Spleen (tissue), 11 donors: ENCODE results near the gene C13orf42. TPM values are rescaled to one million over a fixed set of nuclear protein-coding genes. Genes with fewer than 3 reads are reported as not detected.

Experiments
- DNase-seq: peaks from one replicate; pipeline ENCODE4 v3.0.0-alpha.2; 2020
- H3K27ac ChIP-seq, 8 donors: fragments of 200-600 bp; sonication (generic) in 7 of 8; 1 replicate in 4 of 8; 2 replicates in 4 of 8; pipeline versions ENCODE4 v1.5.0 to v1.8.0; 2016 to 2021; ENCODE audit warnings: inconsistent platforms in 4 of 8, mild to moderate bottlenecking in 4 of 8, moderate library complexity in 1 of 8
- H3K27me3 ChIP-seq, 7 donors: fragments of 200-600 bp; sonication (generic) in 6 of 7; replicated peaks in 1 of 7; 1 replicate in 4 of 7; 2 replicates in 3 of 7; pipeline versions ENCODE4 v1.5.0 to v1.8.0; 2016 to 2021; ENCODE audit warnings: inconsistent platforms in 3 of 7, mild to moderate bottlenecking in 1 of 7
- H3K36me3 ChIP-seq, 6 donors: fragments of 200-600 bp; sonication (generic) in 5 of 6; 1 replicate in 4 of 6; 2 replicates in 2 of 6; pipeline versions ENCODE4 v1.5.0 to v1.8.0; 2016 to 2021; ENCODE audit warnings: inconsistent platforms in 2 of 6
- H3K4me1 ChIP-seq, 6 donors: fragments of 200-600 bp; sonication (generic) in 5 of 6; 1 replicate in 3 of 6; 2 replicates in 3 of 6; pipeline versions ENCODE4 v1.5.0 to v1.8.0; 2016 to 2021; ENCODE audit warnings: inconsistent platforms in 3 of 6
- H3K4me3 ChIP-seq, 8 donors: fragments of 200-600 bp; sonication (generic) in 7 of 8; 1 replicate in 4 of 8; 2 replicates in 4 of 8; pipeline versions ENCODE4 v1.5.0 to v1.8.0; 2016 to 2021; ENCODE audit warnings: inconsistent platforms in 4 of 8, mild to moderate bottlenecking in 4 of 8, moderate library complexity in 2 of 8
- H3K9me3 ChIP-seq, 8 donors: fragments of 200-600 bp; sonication (generic) in 7 of 8; 1 replicate in 4 of 8; 2 replicates in 4 of 8; pipeline versions ENCODE4 v1.5.0 to v1.8.0; 2016 to 2021; ENCODE audit warnings: inconsistent platforms in 4 of 8
- POLR2A ChIP-seq, 3 donors: fragments of 450-650 bp; IDR thresholded peaks; one replicate each; pipeline ENCODE4 v1.5.1; 2017; ENCODE audit warnings: antibody characterized with exemption in 3 of 3, mild to moderate bottlenecking in 1 of 3
- POLR2AphosphoS5 ChIP-seq, 3 donors: sonication (generic); formaldehyde crosslinking; IDR thresholded peaks; one replicate each; pipeline ENCODE4 v1.5.1; 2017; ENCODE audit warnings: antibody characterized with exemption in 3 of 3
- WGBS, 5 donors: extraction: QIAGEN DNeasy Blood & Tissue Kit in 3 of 5; methylation state at CpG; one replicate each; pipeline versions ENCODE4 v1.1.5 to v1.1.7; 2013 to 2018; 5-methylcytosine and 5-hydroxymethylcytosine counted together
- intact Hi-C: fragments of 100-400 bp; cut with DNase I; formaldehyde crosslinking; loops from one replicate; pipeline ENCODE4 v1.15.0; 2023; ENCODE audit warnings: low total_unique reads
- polyA plus RNA-seq, 3 donors: library from polyadenylated mRNA; stranded (reverse); fragments of 200-250 nt; gene quantifications; one replicate each; pipeline ENCODE4 v1.2.1, GENCODE V29; 2013
- total RNA-seq, 7 donors: library from RNA; depleted of rRNA in 3 of 7; stranded (reverse); fragments of >200 nt in 3 of 7; fragmentation: NEBNext Ultra II Directional in 4 of 7; extraction: Animal tissue kit (Norgen Biotek cat#: 25700) in 4 of 7; gene quantifications; one replicate each; pipeline versions ENCODE4 v1.1.0 to v1.2.1, GENCODE V29; 2016 to 2021
- TF ChIP-seq, protein P1 (sequence below), 11 experiments: fragments of 200-600 bp in 7 of 11; fragments of 450-650 bp in 4 of 11; sonication (generic) in 4 of 11; IDR thresholded peaks in 8 of 11; conservative IDR thresholded peaks in 3 of 11; 1 replicate in 7 of 11; 2 replicates in 4 of 11; pipeline versions ENCODE4 v1.4.0 to v1.8.0; 2016 to 2021; ENCODE audit warnings: antibody characterized with exemption in 11 of 11, inconsistent platforms in 4 of 11, mild to moderate bottlenecking in 1 of 11
- donor health status: healthy with polysubstance abuse.
- donor health status: DM: no; HTN: no; CAD: no; lungs with moderate emphysema.
- donor health status: DM: no; HTN: no; CAD: no.
- donor health status: Bipolar disorder and iron deficiency.
- donor health status: healthy.
- donor health status: DM: no; HTN: no; CAD: no.
- donor health status: DM: yes; HTN: yes; CAD: no.

The C13orf42 gene
- total and polyA plus RNA-seq, 10 donors: 0.03 to 0.60 (median 0.33) TPM; not detected in 5

DNA sequence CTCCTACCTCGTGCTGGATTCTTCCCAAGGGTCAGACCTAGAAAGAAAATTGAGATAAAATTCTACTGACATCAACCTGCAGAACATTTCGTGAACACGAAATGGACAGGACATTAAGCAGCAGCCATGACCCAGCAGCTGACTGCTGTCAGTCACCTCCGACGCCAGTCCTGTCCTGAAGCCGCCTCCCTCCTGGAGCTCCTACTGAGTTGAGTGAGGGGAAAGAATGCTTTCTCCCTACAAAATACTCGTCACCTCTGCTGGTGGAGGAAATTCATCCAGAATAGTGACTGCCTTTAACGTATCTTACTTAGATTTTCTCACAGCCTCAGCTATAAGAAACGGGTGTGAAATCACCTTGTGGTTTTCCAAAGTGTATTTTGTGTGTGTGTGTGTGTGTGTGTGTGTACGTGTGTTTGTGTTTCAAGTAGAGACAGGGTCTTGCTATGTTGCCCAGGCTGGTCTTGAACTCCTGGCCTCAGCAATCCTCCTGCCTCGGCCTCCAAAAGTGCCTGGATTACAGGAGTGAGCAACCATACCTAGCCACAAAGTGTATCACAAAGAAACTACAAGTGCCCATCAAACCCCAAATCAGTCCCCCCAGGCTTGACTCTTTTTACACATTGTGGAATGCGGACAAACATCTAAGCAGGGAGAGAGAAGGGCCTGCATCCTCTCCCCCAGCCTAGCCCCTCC, 2.3 kb upstream of the C13orf42 start:
- Histone ChIP-seq H3K36me3 (no peaks in the 10 kb centered on the region), H3K27me3 (peaks cover 0 to 13% (median 0%) of the 10 kb centered on the region in 7 donors), H3K4me1 (no peaks in the 10 kb centered on the region), H3K27ac (no peak overlapping the region), H3K9me3 (peaks cover 0 to 18% (median 13%) of the 10 kb centered on the region in 8 donors), H3K4me3 (no peak overlapping the region)
- TF ChIP-seq, protein P1, sequence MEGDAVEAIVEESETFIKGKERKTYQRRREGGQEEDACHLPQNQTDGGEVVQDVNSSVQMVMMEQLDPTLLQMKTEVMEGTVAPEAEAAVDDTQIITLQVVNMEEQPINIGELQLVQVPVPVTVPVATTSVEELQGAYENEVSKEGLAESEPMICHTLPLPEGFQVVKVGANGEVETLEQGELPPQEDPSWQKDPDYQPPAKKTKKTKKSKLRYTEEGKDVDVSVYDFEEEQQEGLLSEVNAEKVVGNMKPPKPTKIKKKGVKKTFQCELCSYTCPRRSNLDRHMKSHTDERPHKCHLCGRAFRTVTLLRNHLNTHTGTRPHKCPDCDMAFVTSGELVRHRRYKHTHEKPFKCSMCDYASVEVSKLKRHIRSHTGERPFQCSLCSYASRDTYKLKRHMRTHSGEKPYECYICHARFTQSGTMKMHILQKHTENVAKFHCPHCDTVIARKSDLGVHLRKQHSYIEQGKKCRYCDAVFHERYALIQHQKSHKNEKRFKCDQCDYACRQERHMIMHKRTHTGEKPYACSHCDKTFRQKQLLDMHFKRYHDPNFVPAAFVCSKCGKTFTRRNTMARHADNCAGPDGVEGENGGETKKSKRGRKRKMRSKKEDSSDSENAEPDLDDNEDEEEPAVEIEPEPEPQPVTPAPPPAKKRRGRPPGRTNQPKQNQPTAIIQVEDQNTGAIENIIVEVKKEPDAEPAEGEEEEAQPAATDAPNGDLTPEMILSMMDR (IDR thresholded peaks at IDR 0.05 in 8 of 11, conservative IDR thresholded peaks at IDR 0.05 in 3 of 11): no peak
- no peak for TF ChIP-seq POLR2A (IDR thresholded peaks at IDR 0.05)
- no peak for TF ChIP-seq POLR2AphosphoS5 (IDR thresholded peaks at IDR 0.05)
- WGBS, 5 donors: 73 to 90% (median 83%) methylated on average over 12 of the region's 12 CpGs
- no peak for DNase-seq
- intact Hi-C loops: no loop called here

DNA sequence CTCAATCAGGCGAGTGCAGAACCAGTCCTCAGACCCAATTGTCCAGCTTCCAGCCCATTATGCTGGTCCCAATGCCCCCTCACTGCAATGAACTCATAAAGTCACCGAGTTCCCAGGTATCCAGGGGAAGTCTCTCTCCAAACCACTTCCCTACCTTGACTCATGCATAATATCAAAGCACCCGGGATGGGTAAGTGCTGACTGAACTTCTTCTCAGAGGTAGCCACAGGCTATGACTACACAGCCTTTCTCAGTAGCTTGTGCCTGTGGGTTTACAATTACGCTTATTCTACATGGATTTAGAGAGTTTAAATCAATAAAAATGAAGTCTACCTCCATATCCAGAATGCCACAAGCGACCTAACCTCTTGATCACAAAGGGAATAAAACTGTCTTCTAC, 1.7 kb upstream of the C13orf42 start:
- TF ChIP-seq POLR2AphosphoS5 (IDR thresholded peaks at IDR 0.05) (no peak), POLR2A (IDR thresholded peaks at IDR 0.05) (no peak)
- TF ChIP-seq, protein P1 (IDR thresholded peaks at IDR 0.05 in 8 of 11, conservative IDR thresholded peaks at IDR 0.05 in 3 of 11): no peak
- no peak for DNase-seq
- H3K4me1 ChIP-seq: no peaks in the 10 kb centered on the region
- peaks cover 0 to 12% (median 9%) of the 10 kb centered on the region in 8 donors for H3K9me3 ChIP-seq
- intact Hi-C loops: no loop called here
- no peak overlapping the region for H3K4me3 ChIP-seq
- peaks cover 0 to 13% (median 0%) of the 10 kb centered on the region in 7 donors for H3K27me3 ChIP-seq
- no peak overlapping the region for H3K27ac ChIP-seq
- WGBS, 5 donors: 69 to 78% (median 73%) methylated on average over 5 of the region's 5 CpGs
- no peaks in the 10 kb centered on the region for H3K36me3 ChIP-seq

DNA sequence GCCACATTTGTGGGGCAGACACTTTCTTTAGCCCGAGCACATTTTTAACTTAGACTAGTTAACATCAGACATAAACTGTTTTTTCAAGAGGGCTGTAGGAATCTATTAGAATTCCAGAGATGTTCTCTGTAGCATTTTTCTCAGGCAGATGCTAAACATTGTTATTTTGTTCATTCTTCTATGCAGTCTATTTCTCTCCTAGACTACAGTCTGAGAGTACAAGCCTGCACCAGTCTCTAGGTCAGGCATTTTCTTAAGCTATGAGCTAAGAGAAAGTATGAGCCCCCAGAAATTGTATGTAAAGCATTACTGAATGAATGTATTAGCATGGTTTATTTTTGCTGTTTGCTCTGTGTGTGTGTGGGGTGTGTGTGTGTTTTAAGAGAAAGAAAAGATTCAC, 923 bp upstream of the C13orf42 start:
- H3K36me3 ChIP-seq: no peaks in the 10 kb centered on the region
- no peaks in the 10 kb centered on the region for H3K4me1 ChIP-seq
- TF ChIP-seq POLR2A (IDR thresholded peaks at IDR 0.05): no peak
- TF ChIP-seq POLR2AphosphoS5 (IDR thresholded peaks at IDR 0.05): no peak
- H3K27ac ChIP-seq: no peak overlapping the region
- intact Hi-C loops: no loop called here
- peaks cover 0 to 4% (median 2%) of the 10 kb centered on the region in 8 donors for H3K9me3 ChIP-seq
- no peak for DNase-seq
- peaks cover 0 to 13% (median 0%) of the 10 kb centered on the region in 7 donors for H3K27me3 ChIP-seq
- WGBS, 5 donors: 0 to 62% (median 0%) methylated on average over 1 of the region's 1 CpG
- H3K4me3 ChIP-seq: no peak overlapping the region

DNA sequence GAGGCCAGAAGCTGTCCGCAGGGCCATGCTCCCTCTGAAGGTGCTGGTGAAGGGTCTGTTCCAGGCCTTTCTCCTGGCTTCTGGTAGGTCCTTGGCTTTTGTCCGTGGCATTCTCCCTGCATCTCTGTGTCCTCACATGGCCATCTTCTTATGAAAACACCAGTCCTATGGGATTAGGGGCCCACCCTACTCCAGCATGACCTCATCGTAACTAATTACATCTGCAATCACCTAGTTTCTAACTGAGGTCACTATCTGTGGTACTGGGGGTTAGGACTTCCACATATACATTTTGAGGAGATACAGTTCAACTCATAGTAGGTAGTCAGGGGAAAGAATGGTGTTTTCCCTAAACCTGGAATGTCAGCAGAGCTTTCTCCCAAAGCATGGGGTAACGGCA, 3.1 kb downstream of the C13orf42 start:
- 88 to 97% (median 92%) methylated on average over 4 of the region's 4 CpGs for WGBS, 5 donors

More for the DNA sequence above, 3.1 kb downstream of the C13orf42 start:
- Histone ChIP-seq H3K27me3 (peaks cover 0 to 5% (median 0%) of the 10 kb centered on the region in 7 donors), H3K4me3 (no peak overlapping the region), H3K9me3 (no peaks in the 10 kb centered on the region), H3K36me3 (no peaks in the 10 kb centered on the region), H3K27ac (no peak overlapping the region), H3K4me1 (no peaks in the 10 kb centered on the region)
- TF ChIP-seq, protein P1 (IDR thresholded peaks at IDR 0.05 in 8 of 11, conservative IDR thresholded peaks at IDR 0.05 in 3 of 11): no peak
- TF ChIP-seq POLR2A (IDR thresholded peaks at IDR 0.05) (no peak), POLR2AphosphoS5 (IDR thresholded peaks at IDR 0.05) (no peak)
- DNase-seq: no peak
- intact Hi-C loops: no loop called here
